SK-N-MC (cell line): ENCODE measurements around the gene GPC5.

ENCODE experiments used
- DNase-seq: peaks from one replicate; pipeline ENCODE4 v3.0.0-alpha.2; 2011; ENCODE audit warnings: low read depth, low spot score
- H3K27ac ChIP-seq: fragments of 200-600 bp; sonication (generic); 2 replicates; pipeline ENCODE4 v1.5.1; 2016; ENCODE audit warnings: mixed run types
- H3K36me3 ChIP-seq: fragments of 200-600 bp; sonication (generic); 2 replicates; pipeline ENCODE4 v1.6.1; 2017; ENCODE audit warnings: antibody characterized with exemption, low read length, mixed read lengths; ENCODE audit not compliant: insufficient read depth
- H3K4me3 ChIP-seq: fragments of 200-600 bp; sonication (generic); 2 replicates; pipeline ENCODE4 v1.5.1; 2016
- H3K9ac ChIP-seq: fragments of 200-600 bp; sonication (generic); 2 replicates; pipeline ENCODE4 v1.8.0; 2017; ENCODE audit warnings: mixed run types, mixed read lengths; ENCODE audit not compliant: insufficient read length
- H3K9me3 ChIP-seq: fragments of 200-600 bp; sonication (generic); 2 replicates; pipeline ENCODE4 v1.6.1; 2017; ENCODE audit warnings: low read depth, mild to moderate bottlenecking, antibody characterized with exemption, low read length, moderate library complexity, mixed read lengths
- EZH2 ChIP-seq: fragments of 200-600 bp; sonication (generic); IDR thresholded peaks from one replicate; pipeline ENCODE4 v1.6.1; 2017; ENCODE audit warnings: antibody characterized with exemption
- FOXP2 ChIP-seq: optimal IDR thresholded peaks from 2 replicates; pipeline ENCODE3; 2011; ENCODE audit warnings: mild to moderate bottlenecking, moderate library complexity; ENCODE audit not compliant: insufficient read depth; ENCODE audit errors: extremely low read length, control extremely low read depth
- POLR2AphosphoS5 ChIP-seq: IDR thresholded peaks from 2 replicates; pipeline ENCODE4 v1.6.1; 2012; ENCODE audit warnings: mild to moderate bottlenecking, low read depth, low read length, borderline replicate concordance

The GPC5 gene

DNA sequence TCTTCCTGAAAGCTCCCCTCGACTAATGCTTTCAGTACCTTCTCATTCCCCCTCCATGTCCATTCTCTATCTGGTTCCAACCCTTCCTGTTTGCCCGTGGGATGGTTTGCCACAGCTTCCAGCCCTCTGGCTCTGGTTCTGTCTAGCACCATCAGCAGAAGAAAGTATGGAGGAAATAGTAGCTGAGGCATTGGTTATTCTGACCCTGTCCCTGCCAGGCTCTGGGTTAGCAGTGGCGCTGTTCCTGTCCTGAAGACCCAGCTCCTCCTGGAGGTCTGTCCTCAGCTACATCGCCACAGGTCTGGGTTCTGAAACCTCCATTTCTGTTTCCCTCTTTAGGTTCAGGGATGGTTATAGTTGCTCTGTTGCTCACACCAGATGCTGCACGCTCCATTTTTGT lies 1223.6 kb downstream of the GPC5 start:
- no peaks in the 10 kb centered on the region for H3K36me3 ChIP-seq
- no peak overlapping the region for H3K4me3 ChIP-seq
- TF ChIP-seq FOXP2 = no peak
- no peak for TF ChIP-seq EZH2
- no peak for TF ChIP-seq POLR2AphosphoS5
- DNase-seq = no peak
- H3K9me3 ChIP-seq = no peaks in the 10 kb centered on the region
- no peak overlapping the region for H3K27ac ChIP-seq
- no peak overlapping the region for H3K9ac ChIP-seq

DNA sequence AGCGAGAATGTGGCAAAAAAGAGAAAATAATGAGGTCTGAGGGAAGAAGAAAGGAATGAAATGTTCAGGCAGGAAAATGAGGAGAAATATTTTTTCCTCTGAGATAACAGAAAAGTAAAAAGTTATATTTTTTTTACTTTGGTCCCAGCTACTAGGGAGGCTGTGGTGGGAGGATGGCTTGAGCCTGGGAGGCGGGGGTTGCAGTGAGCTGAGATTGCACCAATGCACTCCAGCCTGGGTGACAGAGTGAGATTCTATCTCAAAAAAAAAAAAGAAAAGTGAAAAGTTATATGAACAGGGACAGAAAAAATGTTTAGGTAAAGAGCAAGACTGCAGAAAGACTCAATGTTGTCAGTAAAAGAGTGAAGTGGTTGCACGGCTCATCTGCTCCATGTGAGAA lies 1224.5 kb downstream of the GPC5 start:
- Histone ChIP-seq H3K9ac (no peak overlapping the region), H3K27ac (no peak overlapping the region), H3K36me3 (no peaks in the 10 kb centered on the region), H3K4me3 (no peak overlapping the region), H3K9me3 (no peaks in the 10 kb centered on the region)
- TF ChIP-seq EZH2 (no peak), FOXP2 (no peak), POLR2AphosphoS5 (no peak)
- DNase-seq = no peak

DNA sequence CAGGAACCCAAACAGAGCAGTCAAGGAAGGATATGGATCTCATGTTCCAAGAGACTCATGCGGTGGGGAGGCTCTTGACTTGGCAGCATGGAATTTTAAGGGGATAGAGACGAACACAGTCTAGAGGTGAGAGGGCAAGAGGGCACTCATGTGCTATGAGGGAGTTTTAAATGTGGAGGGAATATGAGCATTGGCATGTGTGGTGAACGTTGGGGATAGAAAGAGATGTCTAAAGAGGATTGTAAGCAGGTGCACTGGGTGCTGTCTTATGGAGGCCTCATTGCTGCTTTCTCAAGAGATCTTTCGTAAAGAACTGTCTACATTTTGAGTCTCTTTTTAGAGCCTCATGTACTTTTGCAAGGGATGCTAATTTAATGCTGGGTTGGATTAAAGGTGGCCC lies 1227.9 kb downstream of the GPC5 start:
- Histone ChIP-seq H3K9me3 (no peaks in the 10 kb centered on the region), H3K36me3 (no peaks in the 10 kb centered on the region), H3K27ac (no peak overlapping the region), H3K9ac (no peak overlapping the region), H3K4me3 (no peak overlapping the region)
- no peak for DNase-seq
- no peak for TF ChIP-seq FOXP2
- no peak for TF ChIP-seq EZH2
- no peak for TF ChIP-seq POLR2AphosphoS5

DNA sequence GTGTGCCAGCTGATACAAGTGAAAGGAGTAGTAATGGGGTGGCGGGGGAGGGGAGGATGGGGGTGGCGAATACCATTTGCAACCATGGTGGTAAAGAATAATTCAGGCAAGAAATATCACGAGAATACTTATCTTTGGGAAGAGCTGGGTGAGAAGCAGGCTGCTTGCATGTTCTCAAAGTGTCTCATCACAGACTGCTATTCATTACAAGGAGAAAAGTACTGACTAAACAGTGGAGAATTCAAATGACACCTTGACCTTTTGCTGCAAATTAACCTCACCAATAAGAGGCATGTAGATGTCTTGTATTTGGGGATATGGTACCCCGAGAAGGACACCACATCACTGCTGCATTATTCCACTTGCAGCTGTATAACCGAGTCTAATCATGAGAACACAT lies 1242.5 kb downstream of the GPC5 start:
- Histone ChIP-seq H3K36me3 (no peaks in the 10 kb centered on the region), H3K9me3 (no peaks in the 10 kb centered on the region), H3K4me3 (no peak overlapping the region), H3K27ac (no peak overlapping the region), H3K9ac (no peak overlapping the region)
- no peak for TF ChIP-seq EZH2
- TF ChIP-seq POLR2AphosphoS5 = no peak
- TF ChIP-seq FOXP2 = no peak
- no peak for DNase-seq

DNA sequence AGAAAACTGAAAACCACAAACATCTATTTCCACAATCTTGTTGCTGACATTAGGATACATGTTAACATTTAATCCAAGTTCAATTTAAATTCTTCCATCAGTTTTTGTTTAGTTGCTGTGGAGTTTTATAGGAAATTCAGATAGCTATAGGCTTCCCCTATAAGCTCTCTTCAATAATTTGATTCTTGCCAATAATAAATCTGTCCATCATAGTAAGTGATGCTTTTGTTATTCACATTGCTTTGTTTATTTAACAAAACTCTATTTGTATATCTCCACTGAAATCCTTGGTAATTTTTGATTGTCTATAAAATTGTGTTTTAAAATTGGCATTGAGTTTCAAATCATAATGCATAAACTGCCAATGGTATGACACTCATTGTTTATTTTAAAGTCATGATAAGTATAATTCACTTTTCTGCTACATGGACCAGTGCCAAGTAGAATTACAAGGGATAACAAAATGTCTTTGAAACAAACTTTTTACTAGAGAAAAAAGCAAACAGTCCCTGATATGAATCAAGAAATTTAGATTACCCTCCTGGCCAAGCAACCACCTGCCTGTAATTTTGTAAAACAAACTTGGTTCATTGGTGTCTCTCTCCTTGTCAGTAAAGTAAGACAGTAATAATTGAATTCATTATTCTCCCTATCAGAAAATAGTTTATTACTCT lies 1250.9 kb downstream of the GPC5 start:
- Histone ChIP-seq H3K36me3 (no peaks in the 10 kb centered on the region), H3K9ac (no peak overlapping the region), H3K9me3 (no peaks in the 10 kb centered on the region), H3K27ac (no peak overlapping the region), H3K4me3 (no peak overlapping the region)
- no peak for DNase-seq
- no peak for TF ChIP-seq EZH2
- TF ChIP-seq FOXP2 = no peak
- TF ChIP-seq POLR2AphosphoS5 = no peak

DNA sequence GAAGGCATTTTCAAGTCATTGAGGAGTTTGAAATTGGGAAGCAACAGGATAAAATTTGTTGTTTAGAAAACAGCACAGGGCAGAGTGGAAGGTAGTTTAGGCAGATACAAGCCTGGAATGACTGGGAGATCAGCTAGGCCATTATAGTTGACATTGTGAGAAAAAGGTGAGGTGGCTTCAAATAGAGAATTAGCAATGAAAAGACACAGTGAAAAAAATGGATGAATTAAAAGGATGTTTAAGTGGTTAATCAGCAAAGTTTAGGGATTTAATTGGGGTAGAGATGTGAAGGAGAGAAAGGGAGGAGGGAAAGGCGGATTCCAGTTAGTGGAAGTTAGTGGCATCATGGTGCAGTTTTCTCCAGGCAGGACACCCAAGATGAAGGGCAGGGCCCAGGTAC lies 1257.7 kb downstream of the GPC5 start:
- TF ChIP-seq POLR2AphosphoS5 (no peak), FOXP2 (no peak)
- no peak for DNase-seq
- H3K27ac ChIP-seq = no peak overlapping the region

DNA sequence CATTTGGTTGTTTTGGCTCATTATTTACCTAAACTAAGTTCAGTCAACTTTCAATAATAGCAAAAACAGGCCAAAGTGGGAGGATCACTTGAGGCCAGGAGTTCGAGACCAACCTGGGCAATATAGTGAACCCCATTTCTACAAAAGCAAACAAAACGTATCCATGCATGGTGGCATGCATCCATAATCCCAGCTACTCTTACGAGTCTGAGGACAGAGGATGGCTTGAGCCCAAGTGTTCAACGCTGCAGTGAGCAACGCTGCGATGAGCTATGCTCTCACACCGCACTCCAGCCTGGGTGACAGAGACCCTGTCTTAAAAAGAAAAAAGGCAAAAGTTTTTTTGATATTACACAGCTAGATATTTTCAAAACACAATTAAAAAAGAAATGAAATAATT lies 1258.2 kb downstream of the GPC5 start:
- DNase-seq = no peak
- H3K9ac ChIP-seq = no peak overlapping the region
- no peak for TF ChIP-seq EZH2
- TF ChIP-seq FOXP2 = no peak
- no peak for TF ChIP-seq POLR2AphosphoS5
- no peaks in the 10 kb centered on the region for H3K36me3 ChIP-seq
- H3K9me3 ChIP-seq = no peaks in the 10 kb centered on the region
- H3K27ac ChIP-seq = no peak overlapping the region
- no peak overlapping the region for H3K4me3 ChIP-seq

More for the DNA sequence above, 1257.7 kb downstream of the GPC5 start:
- Histone ChIP-seq H3K4me3 (no peak overlapping the region), H3K36me3 (no peaks in the 10 kb centered on the region), H3K9me3 (no peaks in the 10 kb centered on the region), H3K9ac (no peak overlapping the region)

DNA sequence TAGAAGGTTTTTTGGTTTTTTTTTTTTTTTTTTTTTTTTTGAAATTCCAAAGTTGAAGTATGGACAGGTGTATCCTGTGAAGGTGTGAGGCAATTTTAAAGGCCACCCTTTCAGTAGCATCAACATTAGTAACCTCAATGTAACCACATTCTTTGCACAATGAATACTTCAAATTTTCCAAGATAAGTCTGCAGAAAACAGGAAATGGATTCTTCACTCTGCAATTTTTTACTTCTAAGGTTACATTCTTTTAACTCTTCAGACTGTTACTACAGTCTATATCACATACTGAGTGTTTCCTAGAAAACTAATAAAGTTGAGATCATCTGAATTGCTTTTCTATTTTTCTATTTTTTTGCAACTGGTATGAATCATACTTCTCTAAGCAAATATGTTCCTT lies 1259.1 kb downstream of the GPC5 start:
- TF ChIP-seq FOXP2 (no peak), EZH2 (no peak), POLR2AphosphoS5 (no peak)
- Histone ChIP-seq H3K9me3 (no peaks in the 10 kb centered on the region), H3K9ac (no peak overlapping the region), H3K4me3 (no peak overlapping the region), H3K27ac (no peak overlapping the region), H3K36me3 (no peaks in the 10 kb centered on the region)
- DNase-seq = no peak

DNA sequence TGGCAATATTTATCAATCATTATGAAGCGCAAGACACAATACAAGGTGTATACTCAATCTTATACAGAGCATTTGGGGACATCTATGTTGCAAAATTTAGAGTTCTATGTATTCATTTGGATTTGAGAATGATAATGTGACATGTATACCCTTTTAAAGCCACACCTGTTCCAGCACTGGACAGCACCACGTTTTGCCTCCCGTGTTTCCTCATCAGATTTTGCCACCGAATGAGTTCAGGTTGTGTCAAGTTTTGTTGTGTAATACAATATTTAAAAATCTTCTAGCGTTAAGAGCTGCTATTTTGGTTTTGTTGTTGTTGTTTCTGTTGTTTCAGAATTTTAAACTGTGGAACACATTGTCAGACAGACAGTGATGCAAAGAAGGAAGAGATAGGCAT lies 1259.9 kb downstream of the GPC5 start:
- Histone ChIP-seq H3K36me3 (no peaks in the 10 kb centered on the region), H3K9me3 (no peaks in the 10 kb centered on the region), H3K27ac (no peak overlapping the region), H3K9ac (no peak overlapping the region), H3K4me3 (no peak overlapping the region)
- no peak for TF ChIP-seq FOXP2
- TF ChIP-seq EZH2 = no peak
- no peak for TF ChIP-seq POLR2AphosphoS5
- no peak for DNase-seq
